Right hindlimb (tissue), 1 donor: Measurements from ENCODE around the gene CENPF.
"Not testable (repeated sequence)": the region's sequence is repeated elsewhere in the genome, so short reads cannot be mapped to it uniquely, and the experiment has no call there.

Experiments
- DNase-seq: peaks from one replicate; pipeline ENCODE4 v3.0.0-alpha.2; 2018

Gene CENPF

DNA sequence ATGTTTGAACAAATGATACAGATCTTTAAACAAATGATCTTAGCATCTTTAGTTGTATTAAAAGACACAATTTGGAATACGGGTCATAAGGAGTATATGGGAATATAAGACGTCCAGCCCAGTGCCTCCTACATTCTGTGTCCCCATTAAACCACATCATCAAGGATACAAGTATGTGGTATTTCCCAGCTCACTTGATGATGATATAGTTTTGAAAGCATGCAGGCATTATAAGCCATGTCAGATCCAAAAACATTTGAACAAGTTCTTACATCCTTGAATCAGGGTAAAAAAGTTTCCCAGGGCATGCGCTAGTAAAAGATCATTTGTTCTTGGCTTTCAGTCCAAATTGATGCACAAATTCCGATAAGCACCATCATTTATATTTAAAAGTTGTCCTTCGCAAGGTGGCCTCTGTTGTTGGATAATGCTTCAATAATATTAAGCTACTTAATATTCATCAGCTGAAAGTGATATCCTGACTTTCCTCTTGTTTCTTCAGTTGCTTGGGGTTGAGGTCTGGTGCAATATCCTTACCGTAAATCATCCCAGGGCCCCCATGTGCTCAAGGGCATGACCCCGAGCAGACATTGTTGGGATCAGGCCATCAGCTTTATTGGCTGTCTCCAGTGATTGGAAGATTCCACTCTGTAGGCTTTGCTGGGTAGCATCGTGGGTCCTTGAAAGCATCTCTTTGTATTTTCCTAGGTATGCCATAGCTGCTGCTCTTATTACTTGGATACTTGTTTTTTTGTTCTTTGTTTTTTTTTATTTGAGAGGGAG lies 61.8 kb downstream of the CENPF start:
- no peak for DNase-seq

DNA sequence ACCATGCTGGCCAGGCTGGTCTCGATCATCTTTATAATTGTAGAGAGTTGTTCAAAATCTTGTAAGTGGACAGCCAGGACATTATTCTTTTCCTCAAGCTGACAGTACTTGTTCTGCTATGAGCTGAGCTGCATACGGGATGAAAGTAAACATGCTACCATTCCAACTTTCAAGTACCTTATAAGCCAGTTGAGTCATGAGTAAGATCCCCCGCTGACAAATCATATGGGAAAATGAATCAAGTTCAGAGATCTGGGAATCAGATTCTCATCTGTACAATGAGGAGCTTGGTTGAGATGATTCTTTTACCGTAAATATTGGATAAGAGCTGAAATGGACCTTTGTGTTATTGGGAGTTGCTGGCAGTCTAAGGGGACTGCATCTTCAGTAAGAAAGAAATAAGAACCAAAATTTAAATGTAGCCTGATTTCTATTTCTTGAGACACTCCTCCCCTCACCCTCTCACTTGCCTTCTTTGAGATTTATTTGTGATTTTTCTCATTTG lies 62.7 kb downstream of the CENPF start:
- DNase-seq: no peak

DNA sequence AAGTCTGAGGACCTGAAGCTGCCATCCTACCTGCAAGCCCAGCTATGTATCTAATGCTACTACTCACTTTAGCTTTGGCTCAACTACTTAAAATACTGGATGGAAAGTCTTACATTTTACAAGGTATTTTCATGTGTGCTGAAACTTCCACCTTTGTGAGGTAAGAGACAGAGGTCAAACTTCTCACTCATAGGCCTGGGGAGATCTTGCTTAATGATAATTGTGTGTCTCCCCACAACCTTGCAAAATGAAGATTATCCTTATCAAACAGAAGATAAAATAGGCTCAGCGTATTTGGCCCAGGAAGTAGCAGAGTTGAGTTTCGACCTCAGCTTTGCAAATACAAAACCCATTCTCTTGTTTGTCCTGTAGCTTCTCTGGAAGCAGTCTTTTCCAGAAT lies 63.7 kb downstream of the CENPF start:
- DNase-seq: no peak

- DNase-seq: peak; percentile 58
These were observed 67.1 kb downstream of the CENPF start for GRCh38 chr1:214670098-214670497.

DNA sequence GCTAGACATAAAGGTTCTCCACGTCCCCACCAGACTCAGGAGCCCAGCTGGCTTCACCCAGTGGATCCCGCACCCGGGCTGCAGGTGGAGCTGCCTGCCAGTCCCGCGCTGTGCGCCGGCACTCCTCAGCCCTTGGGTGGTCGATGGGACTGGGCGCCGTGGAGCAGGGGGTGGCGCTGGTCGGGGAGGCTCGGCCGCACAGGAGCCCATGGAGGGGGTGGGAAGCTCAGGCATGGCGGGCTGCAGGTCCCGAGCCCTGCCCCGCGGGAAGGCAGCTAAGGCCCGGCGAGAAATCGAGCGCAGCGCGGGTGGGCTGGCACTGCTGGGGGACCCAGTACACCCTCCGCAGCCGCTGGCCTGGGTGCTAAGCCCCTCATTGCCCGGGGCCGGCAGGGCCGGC lies 70.0 kb downstream of the CENPF start:
- not testable (repeated sequence) for DNase-seq

DNA sequence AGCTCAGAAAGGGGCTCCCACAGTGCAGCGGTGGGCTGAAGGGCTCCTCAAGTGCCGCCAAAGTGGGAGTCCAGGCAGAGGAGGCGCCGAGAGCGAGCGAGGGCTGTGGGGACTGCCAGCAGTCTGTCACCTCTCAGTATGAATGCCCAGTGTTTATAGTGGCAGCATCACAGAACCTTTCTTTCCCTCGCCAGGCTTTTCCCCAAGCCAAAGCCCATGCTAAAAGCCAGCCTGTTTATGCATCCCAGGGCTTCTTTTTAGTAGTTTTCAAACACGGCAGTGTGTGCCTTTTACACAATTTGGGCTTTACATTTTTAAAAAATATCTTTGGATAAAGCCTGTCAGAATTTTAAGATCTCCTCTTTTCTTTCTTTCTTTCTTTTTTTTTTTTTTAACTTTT lies 70.6 kb downstream of the CENPF start:
- no peak for DNase-seq

- DNase-seq: not testable (repeated sequence)
These were observed 72.5 kb downstream of the CENPF start for GRCh38 chr1:214675524-214675923.

DNA sequence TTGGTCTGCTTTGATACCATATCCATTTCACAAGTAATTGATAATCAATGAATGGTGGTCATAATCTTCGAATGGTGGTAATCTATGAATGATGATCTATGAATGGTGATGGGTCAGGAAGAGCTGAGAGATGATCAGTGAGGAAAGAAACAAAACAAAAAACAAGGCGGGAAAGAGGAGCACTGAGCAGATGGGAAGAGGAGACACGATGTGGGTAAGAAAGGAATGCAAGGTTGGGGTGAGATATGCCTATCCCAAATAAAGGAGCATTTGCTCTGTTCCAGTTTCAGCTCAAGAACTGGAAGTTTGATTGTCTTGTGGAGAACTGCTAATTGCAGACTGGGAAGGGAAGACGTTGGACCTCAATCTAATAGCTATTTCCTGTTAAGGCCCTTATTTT lies 73.8 kb downstream of the CENPF start:
- no peak for DNase-seq

GRCh38 chr1:214677945-214678344 lies 75.0 kb downstream of the CENPF start:
- DNase-seq: no peak

DNA sequence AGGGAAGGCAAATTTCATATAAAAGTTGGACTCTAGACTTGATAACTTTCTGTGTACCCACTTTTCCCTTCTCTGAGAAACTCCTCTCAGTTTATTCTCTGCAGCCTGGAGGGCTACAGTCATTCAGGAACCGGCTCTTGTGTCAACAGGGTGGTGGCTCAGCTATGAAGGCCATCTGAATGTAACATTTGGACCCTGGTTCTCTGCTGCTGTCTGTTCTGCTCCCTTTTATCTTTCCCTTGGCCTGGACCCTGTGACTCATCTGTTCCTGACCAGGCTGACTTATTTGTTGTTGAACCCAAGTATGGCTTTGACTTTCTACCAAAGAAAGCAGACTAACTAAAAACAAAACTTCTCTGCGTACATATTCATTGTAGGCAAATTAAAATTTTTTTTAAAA lies 75.4 kb downstream of the CENPF start:
- DNase-seq: no peak

DNA sequence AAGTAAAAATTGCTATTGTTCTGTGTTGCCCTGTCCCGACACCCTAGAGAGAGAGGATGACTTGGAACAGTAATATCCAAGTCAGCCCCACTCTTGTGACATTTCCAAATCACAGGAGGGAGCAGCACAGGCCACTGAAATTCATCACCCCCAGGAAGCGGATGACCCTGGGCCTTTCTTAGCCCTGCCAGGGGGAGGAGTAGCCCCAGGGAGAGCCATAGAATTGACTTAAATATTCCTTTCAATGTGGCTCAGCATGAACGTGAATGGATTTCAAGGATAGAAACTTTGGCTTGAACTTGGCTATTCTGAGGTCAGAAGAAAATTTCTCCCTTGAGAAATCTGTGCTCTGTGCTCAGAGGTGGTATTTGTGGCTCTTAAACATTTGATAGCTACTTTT lies 80.6 kb downstream of the CENPF start:
- DNase-seq: no peak

- no peak for DNase-seq
These were observed 82.9 kb downstream of the CENPF start for GRCh38 chr1:214685906-214686305.

GRCh38 chr1:214686497-214686896 lies 83.5 kb downstream of the CENPF start:
- no peak for DNase-seq

DNA sequence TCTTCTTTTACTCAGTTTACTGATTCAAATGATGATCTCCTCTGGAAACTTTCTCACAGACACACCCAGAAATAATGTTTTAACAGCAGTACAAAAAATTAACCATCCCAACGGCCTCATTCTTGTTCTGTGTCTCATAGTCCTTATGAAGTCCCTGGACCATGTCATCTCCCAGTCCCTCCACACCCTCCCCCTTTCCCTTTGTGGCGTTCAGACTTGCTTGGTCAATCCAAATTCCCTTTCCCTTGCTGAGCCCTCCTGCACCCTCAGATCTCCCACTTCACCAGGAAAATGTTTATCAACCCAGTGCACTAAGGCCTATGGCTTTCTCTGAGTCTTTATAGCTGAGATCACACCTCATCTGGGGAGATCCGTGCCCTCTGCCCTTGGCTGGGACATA lies 85.9 kb downstream of the CENPF start:
- DNase-seq: no peak

DNA sequence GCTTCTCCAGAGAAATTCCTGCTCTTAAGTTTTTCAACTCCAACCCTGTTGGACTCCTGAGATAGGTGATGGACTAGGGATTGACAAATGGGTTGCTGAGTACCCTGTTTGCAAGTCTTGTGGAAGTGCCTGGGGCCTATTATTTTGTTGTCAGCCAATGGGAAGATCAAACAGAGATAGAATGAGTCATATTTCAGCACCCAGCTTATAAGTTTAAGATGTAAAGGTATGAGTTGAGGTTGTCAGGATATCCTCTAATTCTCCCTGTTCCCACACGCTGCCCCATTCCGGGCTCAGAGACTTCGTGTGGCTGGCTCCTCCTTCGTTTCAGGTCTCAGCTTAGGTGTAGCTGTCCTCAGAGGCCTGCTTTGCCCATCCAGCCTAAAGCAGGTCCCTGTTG lies 91.8 kb downstream of the CENPF start:
- DNase-seq: no peak

- DNase-seq: no peak
These were observed 95.6 kb downstream of the CENPF start for GRCh38 chr1:214698559-214698958.

GRCh38 chr1:214700437-214700836 lies 97.4 kb downstream of the CENPF start:
- DNase-seq: no peak

DNA sequence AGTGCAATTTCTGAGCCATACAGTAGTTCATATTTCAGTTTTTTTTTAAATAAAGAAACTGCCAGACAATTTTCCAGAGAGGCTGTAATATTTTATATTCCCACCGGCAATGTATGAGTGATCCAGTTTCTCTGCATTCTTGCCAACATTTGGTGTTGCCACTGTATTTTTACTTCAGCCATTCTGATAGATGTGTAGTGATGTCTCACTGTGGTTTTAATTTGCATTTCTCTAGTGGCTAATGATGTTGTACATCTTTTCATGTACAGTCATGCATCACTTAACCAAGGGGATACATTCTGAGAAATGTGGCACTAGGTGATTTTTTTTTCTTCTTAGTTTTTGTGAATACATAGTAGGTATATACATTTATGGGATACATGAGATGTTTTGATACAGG lies 99.6 kb downstream of the CENPF start:
- no peak for DNase-seq

DNA sequence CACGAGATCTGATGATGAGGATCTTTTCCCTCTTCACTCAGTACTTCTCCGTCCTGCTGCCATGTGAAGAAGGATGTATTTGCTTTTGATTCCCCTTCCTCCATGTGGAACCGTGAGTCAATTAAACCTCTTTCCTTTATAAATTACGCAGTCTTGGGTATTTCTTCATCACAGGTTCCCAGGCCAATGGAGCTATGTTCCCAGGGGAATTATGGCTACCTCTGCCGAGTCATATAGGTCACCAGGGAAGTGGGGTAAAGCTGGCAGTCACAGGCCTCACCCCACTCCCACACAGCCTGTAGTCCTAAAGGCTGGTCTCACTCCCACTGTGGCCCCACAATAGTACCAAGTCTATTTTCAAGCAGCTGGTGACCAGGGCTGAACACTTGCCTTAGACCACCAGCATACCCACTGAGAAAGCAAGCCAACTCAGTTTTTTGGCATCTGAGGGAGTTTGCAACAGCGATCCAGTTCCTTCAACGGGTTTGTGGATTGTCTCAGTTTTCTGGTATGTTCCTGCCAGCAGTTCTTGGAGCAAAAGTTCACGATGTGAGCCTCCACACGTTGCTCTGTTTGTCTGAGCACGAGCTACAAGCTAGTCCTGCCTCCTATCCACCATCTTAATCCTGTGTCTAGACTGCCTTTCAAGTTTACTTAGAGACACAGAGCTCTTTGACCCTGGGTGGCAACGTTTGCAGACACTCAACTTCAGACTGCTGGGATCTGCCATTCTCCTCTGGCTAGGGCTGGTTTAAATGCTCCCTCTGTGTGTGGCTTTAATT lies 104.5 kb downstream of the CENPF start:
- DNase-seq: no peak

GRCh38 chr1:214708321-214708955 lies 105.4 kb downstream of the CENPF start:
- no peak for DNase-seq

DNA sequence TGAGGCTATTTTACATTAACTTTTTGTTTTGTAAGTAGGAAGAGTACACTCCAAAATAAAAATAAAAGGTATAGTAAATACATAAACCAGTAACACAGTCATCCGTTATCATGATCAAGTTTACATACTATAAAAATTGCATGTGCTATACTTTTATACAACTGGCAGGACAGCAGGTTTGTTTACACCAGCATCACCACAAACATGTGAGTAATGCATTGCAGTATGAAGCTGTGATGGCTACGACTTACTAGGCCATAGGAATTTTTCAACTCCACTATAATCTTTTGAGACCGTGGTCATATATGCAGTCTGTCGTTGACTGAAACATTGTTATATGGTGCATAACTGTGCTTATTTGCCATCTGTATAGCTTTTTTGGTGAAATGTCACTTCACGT lies 106.2 kb downstream of the CENPF start:
- DNase-seq: no peak

DNA sequence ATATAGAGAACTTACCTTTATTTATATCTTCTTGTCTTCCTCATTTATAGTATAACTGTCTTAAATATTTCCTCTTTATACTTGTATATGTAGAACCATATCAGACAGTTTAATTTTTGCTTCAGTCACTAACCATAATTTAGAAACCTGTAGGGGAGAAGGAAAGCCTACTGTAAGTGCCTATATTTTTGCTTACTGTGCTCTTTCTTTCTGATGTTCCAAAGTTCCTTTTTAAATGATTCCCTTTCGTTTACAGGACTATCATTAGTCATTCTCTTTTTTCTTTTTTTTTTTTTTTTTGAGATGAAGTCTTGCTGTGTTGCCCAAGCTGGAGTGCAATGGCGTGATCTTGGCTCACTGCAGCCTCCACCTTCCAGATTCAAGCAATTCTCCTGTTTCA lies 109.7 kb downstream of the CENPF start:
- DNase-seq: no peak
